ENCODE data around the gene GLRX5.
"Not testable (repeated sequence)": the region's sequence is repeated elsewhere in the genome, so short reads cannot be mapped to it uniquely, and the experiment has no call there.

GLRX5 gene

DNA sequence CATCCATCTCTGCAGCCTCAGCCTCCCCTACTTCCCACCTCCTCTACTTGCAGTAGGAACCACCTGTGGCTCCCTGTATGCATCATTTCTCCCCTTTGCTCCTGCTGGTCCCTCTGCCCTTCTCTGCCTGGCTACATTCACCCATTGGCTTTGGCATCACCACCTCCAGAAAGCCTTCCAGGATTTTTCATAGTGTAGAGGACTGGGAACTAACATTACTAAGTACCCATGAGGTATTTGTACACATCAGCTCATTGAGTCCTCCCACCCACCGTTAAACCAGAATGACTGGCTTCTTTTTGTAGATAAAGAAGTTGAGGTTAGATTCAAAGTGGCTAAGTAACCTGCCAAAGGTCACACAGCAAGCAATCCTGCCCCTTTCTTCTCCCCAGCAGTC lies 35.5 kb upstream of the GLRX5 start:
- no peak for DNase-seq (ENCODE audit: low read depth in 2 of 2)

DNA sequence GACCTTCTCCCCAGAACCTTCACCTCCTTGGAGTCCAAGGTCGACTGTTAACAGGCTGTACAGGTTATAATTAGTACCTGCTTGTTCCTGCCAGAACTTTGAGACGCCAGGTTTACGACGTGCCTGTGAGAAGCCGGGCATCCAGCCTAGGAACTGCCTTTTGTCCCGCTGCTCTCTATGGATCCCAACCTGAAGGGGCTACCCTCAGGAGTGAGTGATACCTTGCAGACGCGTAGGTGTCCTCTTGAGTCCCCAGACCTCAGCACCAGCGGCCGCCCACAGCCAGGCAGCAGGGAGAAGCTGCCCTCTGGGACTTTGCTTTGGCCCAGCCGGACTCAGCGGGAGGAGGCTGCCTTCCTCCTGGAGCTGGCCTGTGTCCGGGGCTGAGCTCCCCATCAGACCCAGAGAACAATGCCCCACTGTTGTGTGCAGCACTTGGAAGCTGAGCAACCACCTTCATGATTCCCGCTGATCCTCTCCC lies 34.6 kb upstream of the GLRX5 start:
- no peak for DNase-seq (ENCODE audit: low read depth in 2 of 2)

DNA sequence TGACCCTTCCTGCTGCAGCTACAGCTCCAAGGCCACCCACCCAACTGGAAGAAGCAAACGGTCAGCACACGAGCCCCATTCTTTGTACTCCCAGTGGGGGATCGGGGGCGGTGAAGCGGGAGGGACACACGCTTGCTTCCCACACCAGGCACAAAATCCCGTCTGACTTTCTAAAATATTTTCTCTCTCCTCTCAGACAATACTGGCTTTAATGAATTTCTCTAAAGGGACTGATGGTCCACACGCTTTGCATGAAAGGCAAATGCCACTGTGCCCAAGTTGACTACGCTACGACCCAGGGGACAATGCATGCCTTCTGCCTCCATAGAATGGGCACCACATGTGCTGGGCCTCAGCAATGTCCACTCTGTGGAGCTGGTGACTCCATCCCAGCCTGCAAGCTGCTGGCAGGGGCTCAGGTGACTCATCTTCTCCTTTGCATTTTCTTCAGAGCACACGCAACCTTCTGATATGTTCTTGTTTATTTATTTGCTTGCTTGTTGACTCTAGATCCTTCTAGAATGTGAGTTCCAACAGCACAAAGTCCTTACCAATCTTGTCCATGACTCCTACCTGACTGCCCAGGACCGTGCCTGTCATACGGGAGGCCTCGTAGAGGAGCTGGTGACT lies 34.0 kb upstream of the GLRX5 start:
- no peak for DNase-seq (ENCODE audit: low read depth in 2 of 2)

DNA sequence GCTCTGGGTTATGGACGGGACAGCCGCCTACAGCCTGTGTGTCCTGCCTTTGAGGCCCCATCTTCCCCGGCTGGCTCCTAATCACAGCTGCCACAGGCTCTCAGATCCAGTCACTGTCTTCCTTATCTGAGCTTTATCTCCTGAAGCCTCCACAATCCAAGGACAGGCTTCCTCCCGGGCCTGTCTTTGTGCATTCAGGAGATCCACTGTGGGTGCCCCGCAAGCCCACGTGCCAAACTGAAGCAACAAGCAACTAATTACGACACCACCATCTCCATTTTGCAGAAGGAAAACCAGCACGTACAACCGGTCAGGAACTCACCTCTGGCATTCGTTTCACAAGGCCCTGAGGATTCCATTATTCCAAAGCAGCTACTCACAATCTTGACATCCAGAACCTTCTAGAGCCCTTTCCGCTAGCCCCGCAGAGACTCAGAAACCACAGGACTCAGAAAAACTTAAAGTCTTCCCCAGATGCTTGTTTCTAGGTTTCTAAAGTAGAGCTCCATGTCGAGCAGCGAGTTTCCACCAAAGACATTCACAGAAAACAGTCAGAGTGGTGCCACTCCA lies 32.4 kb upstream of the GLRX5 start:
- DNase-seq (ENCODE audit: low read depth in 2 of 2): no peak

DNA sequence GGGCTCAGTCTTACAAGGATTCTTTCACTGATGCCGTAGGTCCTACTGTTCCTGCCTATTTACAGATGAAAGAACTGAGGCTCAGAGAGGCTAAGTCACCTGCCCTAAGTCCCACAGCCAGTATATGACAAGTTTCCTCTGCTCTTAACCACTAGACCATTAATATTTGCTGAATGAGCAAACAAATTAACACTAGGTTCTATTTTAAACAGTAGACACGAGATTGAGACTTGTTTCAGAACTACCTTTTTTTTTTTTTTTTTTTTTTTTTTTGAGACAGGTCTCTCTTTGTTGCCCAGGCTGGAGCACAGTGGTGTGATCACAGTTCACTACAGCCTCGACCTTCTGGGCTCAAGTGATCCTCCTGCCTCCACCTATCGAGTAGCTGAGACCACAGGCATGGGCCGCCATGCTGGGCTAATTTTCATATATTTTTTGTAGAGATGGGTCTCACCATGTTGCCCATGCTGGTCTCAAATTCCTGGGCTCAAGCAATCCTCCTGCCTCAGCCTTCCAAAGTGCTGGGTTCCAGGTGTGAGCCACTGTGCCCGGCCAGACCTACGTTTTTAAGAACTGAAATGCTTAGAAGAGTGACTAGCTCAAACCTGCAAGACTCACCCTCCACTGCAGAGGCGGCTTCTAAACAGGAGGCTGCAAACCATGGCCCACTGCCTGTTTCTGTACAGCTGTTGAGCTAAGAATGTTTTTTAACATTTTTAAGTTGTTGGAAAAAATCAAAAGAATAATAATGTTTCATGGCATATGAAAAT lies 31.3 kb upstream of the GLRX5 start:
- no peak for DNase-seq (ENCODE audit: low read depth in 2 of 2)

DNA sequence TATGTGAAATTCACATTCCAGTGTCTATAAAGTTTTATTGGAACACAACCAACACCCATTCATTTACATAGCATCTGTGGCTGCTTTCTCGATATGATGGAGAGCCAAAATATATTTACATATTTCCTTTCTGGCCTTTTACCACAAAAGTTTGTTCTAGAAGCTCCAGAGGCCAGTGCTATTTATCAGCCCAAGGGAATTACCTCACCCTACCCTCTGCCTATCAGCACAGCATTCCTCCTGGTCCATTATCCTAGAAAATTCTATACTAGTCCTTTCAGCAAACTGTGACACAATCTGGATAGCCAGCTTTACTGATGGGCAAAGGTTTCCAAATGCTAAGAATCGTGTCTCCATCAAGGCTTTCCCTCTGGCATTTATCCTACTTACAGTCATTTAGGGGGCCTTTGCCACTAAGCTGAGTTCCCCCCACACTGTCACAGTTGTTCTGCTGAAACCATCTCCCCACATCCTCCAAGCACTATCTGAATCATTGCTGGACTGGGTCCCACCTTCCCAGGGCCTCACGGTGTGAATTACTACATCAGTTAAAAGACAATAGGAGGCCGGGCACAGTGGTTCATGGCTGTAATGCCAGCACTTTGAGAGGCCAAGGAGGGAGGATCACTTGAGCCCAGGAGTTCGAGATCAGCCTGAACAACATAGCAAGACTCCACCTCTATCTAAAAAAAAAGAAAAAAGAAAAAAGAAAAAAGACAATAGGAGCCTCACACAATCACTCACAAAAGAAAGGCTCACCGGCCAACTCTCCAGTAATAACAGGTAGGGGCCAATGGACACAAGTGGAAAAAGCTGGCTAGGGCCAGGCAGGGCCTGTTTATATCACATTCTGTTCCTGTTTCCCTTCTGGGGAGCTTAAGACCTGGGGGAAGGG lies 30.5 kb upstream of the GLRX5 start:
- no peak for DNase-seq (ENCODE audit: low read depth in 2 of 2)

DNA sequence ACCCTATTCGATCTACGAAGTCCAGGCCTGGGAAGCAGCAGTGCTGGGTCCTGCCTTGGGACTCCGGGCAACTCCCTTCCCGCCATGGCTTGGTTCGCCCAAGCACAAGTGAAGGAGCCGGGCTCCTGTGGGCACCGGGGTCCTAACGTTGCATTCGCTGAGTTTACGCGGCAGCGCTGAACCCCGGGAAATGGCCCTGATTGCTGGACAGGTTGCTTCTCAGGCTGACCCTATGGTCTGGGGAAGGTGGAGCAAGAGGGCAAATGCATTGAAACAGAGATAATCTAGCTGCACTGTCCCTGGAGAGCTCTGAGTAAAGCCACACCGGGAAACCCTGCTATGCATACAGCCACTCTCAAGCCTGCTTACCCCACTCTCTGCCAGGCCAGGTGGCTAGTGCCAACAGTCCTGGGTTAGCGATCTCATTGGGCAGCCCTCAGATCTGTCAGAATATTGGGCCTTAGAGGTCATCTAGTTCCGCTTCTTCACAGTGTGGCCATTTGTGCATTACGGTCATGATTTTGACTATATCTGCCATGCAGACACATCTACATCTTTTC lies 29.7 kb upstream of the GLRX5 start:
- no peak for DNase-seq (ENCODE audit: low read depth in 2 of 2)

DNA sequence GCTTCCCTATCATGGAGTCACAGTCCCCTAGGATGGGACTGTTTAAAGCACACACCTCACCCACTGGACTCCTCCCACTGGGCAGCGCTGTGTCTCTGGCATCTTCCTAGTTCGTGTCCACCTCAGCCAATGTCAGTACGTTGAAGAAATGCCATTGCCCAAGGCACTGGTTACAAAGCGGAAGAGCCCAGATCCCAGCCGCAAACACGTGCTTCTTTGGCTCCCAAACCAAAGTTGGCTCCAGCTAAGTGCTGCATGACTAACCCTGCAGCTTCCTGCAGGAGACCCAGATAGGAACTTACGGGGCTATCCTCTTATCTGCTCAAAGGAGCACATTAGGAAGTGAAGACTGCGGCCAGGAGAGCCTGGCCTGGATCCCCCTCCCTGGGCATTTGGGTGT lies 27.7 kb upstream of the GLRX5 start:
- DNase-seq (ENCODE audit: low read depth in 2 of 2): no peak

DNA sequence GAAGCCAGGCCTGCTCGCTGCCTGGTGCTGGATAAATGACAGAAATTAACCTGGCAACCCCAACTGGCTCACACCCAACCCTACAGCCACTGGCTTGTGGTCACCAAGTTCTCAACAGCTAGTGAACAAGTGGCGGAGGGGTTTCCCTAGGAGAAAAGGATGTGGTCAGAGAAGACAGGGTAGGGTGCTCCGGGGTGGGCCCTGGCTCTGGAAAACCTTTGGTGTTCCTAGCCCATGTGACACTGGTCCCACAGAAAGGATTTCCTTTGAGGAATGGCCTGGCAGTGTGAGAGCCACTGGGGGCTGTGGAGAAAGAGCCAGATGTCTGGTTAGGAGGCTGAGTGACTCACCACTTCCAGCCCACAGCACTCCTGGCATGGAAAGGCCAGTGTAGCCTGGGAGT lies 27.1 kb upstream of the GLRX5 start:
- DNase-seq (ENCODE audit: low read depth in 2 of 2): no peak

DNA sequence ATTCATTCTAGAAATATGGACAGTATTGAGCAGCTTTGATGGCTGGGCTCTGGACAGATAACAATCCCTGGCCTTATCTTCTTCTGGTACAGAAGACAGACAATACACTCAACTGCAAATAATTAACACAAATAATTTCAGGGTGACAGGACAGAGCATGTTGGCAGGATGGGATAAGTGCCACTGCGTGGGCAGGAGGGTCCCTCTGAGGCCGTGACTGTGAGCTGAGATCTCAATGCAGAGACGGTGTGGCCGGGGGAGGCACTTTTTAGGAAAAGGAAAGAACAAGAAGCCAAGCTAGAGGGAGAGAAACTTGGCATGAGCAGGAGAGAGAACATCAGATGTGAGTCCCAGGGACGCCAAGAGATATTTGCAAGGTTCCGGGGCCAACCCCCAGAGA lies 26.5 kb upstream of the GLRX5 start:
- no peak for DNase-seq (ENCODE audit: low read depth in 2 of 2)

DNA sequence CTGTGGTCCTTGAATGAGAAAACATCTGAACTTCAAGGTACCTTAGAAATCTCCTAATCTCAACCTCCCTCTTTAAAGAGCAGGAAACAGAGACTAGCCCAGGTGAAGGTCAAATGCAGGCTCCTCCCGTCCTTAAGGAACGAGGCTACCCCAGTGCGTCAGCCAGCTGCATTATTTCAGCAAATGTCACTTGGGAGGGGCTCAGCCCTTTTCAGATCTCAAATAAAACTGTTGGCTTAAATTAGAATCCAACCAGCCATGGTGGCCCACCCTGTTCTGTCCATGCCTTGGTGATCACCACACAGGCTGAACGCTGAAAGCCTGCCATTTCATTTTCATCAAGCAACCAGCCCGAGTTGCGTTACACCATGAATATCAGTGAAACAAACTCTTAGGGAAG lies 25.4 kb upstream of the GLRX5 start:
- DNase-seq (ENCODE audit: low read depth in 2 of 2): no peak

DNA sequence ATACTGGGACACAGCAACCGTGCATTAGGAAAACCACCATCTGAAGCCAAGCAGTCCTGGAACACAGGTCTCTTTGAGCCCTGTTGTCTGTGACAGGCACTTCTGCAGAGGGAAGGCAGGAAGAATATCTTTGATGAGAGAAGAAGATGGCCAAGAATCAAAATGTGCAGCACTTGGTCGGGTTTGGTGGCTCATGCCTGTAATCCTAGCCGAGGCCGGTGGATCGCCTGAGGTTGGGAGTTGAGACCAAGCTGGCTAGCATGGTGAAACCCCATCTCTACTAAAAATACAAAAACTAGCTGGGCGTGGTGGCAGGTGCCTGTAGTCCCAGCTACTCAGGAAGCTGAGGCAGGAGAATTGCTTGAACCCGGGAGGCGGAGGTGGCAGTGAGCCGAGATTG lies 24.5 kb upstream of the GLRX5 start:
- not testable (repeated sequence) for DNase-seq (ENCODE audit: low read depth in 2 of 2)

DNA sequence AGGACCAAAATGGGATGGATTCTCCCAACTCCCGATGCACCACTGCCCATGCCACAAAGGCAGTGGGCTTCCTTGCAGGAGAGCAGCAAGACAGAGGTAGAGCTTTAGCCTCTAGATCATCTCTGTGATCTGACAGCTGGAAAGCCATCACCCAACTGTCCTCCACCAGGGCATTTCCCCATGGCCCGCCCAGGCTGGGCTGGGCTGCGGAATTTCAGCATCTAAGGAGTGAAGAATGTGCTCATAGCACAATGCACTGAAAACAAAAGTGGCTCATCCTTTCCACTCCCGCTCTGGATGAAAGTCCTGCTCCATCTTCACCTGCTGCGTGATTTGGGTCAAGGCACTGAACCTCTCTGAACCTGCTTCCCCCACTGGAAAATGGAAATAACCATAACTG lies 24.0 kb upstream of the GLRX5 start:
- no peak for DNase-seq (ENCODE audit: low read depth in 2 of 2)

DNA sequence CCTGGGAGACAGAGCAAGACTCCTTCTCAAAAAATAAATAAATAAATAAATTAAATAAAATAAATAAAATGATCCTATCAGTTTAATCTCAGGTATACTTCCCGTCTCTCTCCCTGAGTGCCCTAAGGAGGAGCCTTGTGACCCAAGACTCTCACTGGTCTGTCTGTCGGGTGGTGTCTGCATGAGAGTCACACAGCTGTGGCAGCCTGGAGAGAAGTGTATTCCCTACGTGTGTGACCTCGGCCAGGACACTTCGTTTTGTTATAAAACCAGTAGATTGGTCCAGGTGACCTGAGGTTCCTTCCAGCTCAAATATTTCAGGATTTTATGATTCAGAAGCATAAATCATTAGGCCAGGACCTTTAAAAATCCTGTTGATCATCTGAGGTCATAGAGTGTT lies 23.2 kb upstream of the GLRX5 start:
- no peak for DNase-seq (ENCODE audit: low read depth in 2 of 2)

DNA sequence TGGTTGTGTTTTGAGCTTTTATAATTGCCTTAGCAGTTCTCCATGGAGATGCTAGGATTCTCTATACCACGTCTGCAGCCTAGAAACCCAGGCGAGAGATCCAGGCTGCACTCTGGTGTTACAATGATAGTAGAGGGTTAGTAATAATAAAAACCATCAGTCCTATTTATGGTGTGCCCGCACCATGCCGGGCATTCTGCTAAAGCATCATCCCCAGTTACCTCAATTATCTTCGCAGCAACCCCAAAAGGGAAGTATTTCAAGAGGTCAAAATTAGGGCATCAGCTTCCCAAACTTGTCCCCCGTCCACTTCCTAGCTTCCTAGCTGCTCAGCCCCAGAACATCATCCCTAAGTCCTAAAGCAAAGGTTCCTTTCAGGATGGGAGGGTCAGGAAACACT lies 21.6 kb upstream of the GLRX5 start:
- no peak for DNase-seq (ENCODE audit: low read depth in 2 of 2)

DNA sequence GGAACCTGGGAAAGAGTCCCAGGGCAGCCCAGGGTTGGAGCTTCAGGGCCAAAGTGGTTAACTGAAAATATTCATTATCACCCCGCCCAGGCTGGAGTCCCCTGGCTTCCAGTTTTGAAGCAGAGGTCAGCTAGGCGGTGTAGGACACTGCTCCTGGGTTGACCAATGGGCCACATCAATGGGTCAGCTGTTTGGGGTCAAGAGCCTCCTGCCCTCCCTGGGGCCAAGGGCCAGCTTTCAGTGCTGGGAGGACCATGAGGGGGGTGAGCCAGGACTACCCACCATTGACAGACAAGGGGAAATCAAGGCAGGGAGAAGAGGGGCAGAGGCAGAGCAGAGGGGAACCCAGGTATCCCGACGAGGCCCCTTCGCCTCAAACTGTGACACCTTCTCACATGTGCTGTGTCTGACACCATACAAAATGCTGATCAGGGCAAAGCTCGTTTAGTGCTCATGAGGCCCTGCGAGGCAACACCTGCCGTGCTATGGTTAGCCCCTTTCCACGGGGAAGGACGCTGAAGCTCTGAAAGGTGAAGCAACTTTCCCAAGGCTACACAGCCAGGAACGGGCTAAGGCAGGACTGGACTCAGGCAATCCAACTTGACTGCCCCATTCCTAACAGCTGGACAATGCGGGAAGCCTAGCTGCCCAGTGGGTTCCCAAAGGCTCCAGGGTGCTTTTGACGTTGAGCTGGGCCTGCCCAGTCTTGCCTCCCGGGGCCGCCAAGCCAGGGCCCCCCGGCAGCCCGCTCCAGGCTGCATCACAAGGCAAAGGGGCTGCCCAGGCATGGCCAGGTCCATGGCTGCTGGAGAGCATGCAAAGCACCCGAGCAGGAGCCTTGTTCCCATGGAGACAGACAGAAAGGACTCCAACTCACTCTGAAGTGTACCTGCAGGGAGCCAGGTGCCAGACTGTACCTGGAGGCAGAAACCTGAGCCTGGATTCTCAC lies 20.4 kb upstream of the GLRX5 start:
- no peak for DNase-seq (ENCODE audit: low read depth in 2 of 2)

DNA sequence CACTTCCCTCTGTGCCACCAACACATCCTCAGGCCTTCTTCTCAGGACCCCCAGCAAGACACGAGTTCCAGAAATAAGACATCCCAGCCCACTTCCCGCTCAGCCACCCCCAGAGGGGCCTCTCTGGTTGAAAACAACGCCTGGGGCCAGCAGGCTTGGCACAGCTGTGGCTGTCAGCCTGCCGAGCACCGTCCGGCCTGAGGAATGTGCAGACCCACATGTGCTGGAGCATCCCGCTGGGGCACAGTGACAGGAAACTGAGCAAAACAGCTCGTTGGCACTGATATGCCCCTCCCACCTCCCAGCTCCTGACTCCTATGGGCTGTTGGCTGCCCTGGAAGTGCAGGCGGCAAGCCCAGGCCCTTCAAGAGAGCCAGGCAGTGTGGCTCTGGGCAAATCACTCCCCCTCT lies 19.8 kb upstream of the GLRX5 start:
- no peak for DNase-seq (ENCODE audit: low read depth in 2 of 2)

DNA sequence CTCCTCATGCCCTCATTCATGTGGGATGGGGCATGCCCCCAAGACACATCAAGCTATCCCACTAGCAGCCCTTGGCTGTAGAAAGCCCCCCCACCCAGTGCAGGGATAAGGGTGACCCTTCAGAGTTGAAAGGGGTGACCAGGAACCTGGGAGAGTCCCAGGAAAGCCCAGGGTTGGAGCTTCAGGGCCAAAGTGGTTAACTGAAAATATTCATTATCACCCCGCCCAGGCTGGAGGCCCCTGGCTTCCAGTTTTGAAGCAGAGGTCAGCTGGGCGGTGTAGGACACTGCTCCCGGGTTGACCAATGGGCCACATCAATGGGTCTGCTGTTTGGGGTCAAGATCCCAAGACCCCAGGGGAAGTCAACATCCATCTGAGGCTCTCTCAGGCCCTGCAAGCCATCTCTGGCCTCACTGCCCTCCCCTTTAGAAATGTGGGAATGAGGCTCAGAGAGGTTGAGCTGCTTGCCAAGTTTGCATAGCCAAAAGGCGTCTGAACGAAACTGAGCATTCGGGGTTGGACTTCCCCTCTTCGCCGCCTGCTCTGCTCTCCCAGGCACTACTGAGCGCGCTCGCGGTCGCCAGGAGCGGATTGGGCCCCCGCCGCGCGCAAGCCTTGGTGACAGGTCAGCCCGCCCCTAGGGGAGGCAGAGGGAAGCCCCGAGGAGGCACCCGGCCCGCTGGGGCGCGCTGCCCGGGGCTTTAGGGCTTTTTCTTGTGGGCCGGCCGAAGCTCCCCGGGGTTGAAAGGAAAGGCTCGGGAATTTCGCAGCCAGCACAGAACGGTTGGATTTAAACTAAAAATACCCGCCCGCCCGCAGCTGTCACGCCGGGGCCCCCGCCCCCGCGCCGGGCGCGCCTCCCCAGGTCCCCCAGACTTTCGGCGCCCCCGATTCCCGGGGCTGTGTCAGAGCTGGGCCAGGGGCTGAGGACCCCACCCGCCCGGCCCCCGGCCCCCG lies 19.0 kb upstream of the GLRX5 start:
- DNase-seq (ENCODE audit: low read depth in 2 of 2): no peak

DNA sequence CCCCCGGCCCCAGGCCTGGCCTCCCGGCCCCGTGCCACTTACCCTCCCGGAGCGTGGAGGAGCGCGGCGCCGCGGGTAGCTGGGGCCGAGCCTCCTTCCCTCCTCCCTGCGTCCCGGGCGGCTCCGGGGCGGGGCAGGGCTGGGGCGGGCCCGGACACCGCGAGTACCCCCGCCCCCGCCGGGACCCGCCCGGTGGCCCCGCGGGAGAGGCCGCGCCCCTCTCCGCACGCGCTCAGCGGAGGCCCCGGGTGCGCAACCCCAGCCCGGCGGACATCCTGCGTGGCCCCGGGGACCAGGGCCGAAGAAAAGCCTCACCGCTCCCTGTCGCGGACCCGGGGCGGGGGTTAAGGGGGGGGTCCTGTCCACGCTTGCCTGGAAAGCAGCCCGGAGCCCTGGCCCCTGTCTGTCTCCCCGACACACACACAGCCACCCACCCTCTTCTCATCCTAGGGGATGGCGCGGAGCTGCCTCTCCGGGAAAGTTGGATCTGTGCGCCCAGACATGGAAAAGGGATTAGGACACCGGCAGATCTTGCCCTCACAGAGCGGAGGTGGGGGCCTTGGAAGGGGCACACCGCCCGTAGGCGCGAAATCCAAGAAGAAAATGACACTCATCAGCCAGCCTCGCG lies 18.2 kb upstream of the GLRX5 start, which contains the start of gene SYNE3:
Gene SYNE3, minus strand, starts transcription at position 97 of the 628 bp plus-strand sequence. CDS start 40,829 bp downstream, outside the sequence.
- DNase-seq (ENCODE audit: low read depth in 2 of 2): no peak
